Stomach (tissue), 4 donors: ENCODE results near the gene KIAA1586.

Experiments used
- CTCF ChIP-seq, 7 experiments: fragments of 450-650 bp in 4 of 7; fragments of 200-600 bp in 3 of 7; sonication (generic) in 3 of 7; IDR thresholded peaks; one replicate each; pipeline ENCODE4 v1.5.1; 2016 to 2019; ENCODE audit warnings: antibody characterized with exemption in 7 of 7, control low read depth in 2 of 7, mild to moderate bottlenecking in 1 of 7
- EP300 ChIP-seq: sonication (generic); formaldehyde crosslinking; IDR thresholded peaks from one replicate; pipeline ENCODE4 v1.6.1; 2017; ENCODE audit warnings: antibody characterized with exemption
- POLR2A ChIP-seq, 4 donors: fragments of 450-650 bp; IDR thresholded peaks; one replicate each; pipeline ENCODE4 v1.6.1; 2016; ENCODE audit warnings: antibody characterized with exemption in 4 of 4, control low read depth in 2 of 4, mild to moderate bottlenecking in 1 of 4, moderate library complexity in 1 of 4
- POLR2AphosphoS5 ChIP-seq, 3 donors: sonication (generic); formaldehyde crosslinking; IDR thresholded peaks; one replicate each; pipeline ENCODE4 v1.6.1; 2016; ENCODE audit warnings: antibody characterized with exemption in 3 of 3

DNA sequence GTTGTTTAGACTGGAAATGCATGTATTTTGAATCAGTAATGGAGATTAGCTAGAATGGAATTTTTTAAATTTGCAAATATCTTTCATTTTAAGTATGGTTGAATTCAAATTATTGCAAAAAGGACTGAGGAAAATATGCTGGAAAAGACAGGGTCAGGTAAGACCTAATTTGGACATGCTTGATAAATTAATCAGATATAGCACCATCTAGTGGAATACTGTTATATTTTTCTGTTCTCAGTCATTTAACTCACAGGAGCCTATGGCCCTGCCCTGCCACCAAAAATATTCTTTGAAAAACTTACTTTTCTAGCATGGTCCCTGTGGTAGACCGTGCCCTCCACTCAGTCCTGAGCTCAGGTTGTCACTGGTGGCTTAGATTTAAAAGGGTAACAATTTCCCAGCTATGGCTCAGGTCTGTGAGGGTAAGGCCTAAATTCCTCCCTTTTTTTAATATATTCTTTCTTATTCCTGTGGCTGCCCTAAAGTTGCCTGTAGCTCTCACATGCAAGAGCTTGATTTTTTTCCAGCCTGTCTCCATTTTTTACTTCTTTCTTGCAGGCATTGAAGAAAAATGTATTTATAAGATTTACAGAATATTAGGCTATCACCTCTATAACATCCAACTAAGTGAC, 25.3 kb upstream of the KIAA1586 start:
- TF ChIP-seq POLR2AphosphoS5 (IDR thresholded peaks at IDR 0.05) (no peak), POLR2A (IDR thresholded peaks at IDR 0.05) (no peak), CTCF (IDR thresholded peaks at IDR 0.05) (peak in 5 of 7 experiments; percentile 35 to 49 (median 37)), EP300 (no peak)
